Neural progenitor cell (in vitro differentiated cells): Measurements from ENCODE around the gene ADGRG1. TPM values are rescaled to one million over a fixed set of nuclear protein-coding genes. Genes with fewer than 3 reads are reported as not detected.

Experiments
- DNase-seq: peaks from one replicate; pipeline ENCODE4 v3.0.0-alpha.2; 2016; ENCODE audit warnings: low spot score
- H2AFZ ChIP-seq: fragments of 200-600 bp; sonication (generic); replicated peaks from 2 replicates; pipeline ENCODE4 v1.6.1; 2016; ENCODE audit warnings: antibody characterized with exemption
- H3F3A ChIP-seq: fragments of 200-600 bp; sonication (generic); 2 replicates; pipeline ENCODE4 v1.6.1; 2016; ENCODE audit warnings: antibody characterized with exemption, low read depth
- H3K27ac ChIP-seq: fragments of 200-600 bp; sonication (generic); 2 replicates; pipeline ENCODE4 v1.5.1; 2016; ENCODE audit warnings: mild to moderate bottlenecking
- H3K27me3 ChIP-seq: fragments of 200-600 bp; sonication (generic); 2 replicates; pipeline ENCODE4 v1.6.1; 2016; ENCODE audit warnings: mild to moderate bottlenecking, moderate library complexity
- H3K36me3 ChIP-seq: fragments of 200-600 bp; sonication (generic); 2 replicates; pipeline ENCODE4 v1.5.1; 2016
- H3K4me1 ChIP-seq: fragments of 200-600 bp; sonication (generic); 2 replicates; pipeline ENCODE4 v1.6.1; 2016; ENCODE audit warnings: mixed run types
- H3K4me2 ChIP-seq: fragments of 200-600 bp; sonication (generic); 2 replicates; pipeline ENCODE4 v1.6.1; 2016
- H3K4me3 ChIP-seq: fragments of 200-600 bp; sonication (generic); 2 replicates; pipeline ENCODE4 v1.5.1; 2016
- H3K79me2 ChIP-seq: fragments of 200-600 bp; sonication (generic); 2 replicates; pipeline ENCODE4 v1.6.1; 2016; ENCODE audit warnings: low read depth
- H3K9ac ChIP-seq: fragments of 200-600 bp; sonication (generic); 2 replicates; pipeline ENCODE4 v1.6.1; 2016
- H3K9me3 ChIP-seq: fragments of 200-600 bp; sonication (generic); 2 replicates; pipeline ENCODE4 v1.5.1; 2016; ENCODE audit warnings: low read depth
- H4K20me1 ChIP-seq: fragments of 200-600 bp; sonication (generic); 2 replicates; pipeline ENCODE4 v1.6.1; 2016; ENCODE audit warnings: low read depth
- H3K27ac Mint-ChIP-seq: 3 replicates; pipeline ENCODE4 v1.8.0; 2021; ENCODE audit warnings: mixed read lengths
- H3K27me3 Mint-ChIP-seq: 2 replicates; pipeline ENCODE4 v1.8.0; 2022; ENCODE audit warnings: low read depth, mild to moderate bottlenecking, inconsistent platforms, moderate library complexity, mixed read lengths; ENCODE audit not compliant: insufficient read depth
- H3K36me3 Mint-ChIP-seq: 3 replicates; pipeline ENCODE4 v1.8.0; 2021; ENCODE audit warnings: mixed read lengths
- H3K4me1 Mint-ChIP-seq: 3 replicates; pipeline ENCODE4 v1.8.0; 2021; ENCODE audit warnings: mixed read lengths
- H3K4me3 Mint-ChIP-seq: 3 replicates; pipeline ENCODE4 v1.8.0; 2021; ENCODE audit warnings: mild to moderate bottlenecking, moderate library complexity, mixed read lengths
- H3K9me3 Mint-ChIP-seq: 3 replicates; pipeline ENCODE4 v1.8.0; 2020; ENCODE audit warnings: mixed read lengths
- EZH2 ChIP-seq: fragments of 200-600 bp; sonication (generic); IDR thresholded peaks from 2 replicates; pipeline ENCODE4 v1.6.1; 2017; ENCODE audit warnings: antibody characterized with exemption, mild to moderate bottlenecking, moderate library complexity
- EZH2phosphoT487 ChIP-seq: fragments of 200-600 bp; sonication (generic); IDR thresholded peaks from 2 replicates; pipeline ENCODE4 v1.6.1; 2017; ENCODE audit warnings: antibody characterized with exemption
- total RNA-seq: library from RNA; depleted of rRNA; stranded (reverse); fragments of >200 nt; gene quantifications from 2 replicates; pipeline ENCODE4 v1.2.3, GENCODE V29; 2015; ENCODE audit warnings: low replicate concordance
- TF ChIP-seq, protein P1 (sequence below): fragments of 200-600 bp; sonication (generic); IDR thresholded peaks from 2 replicates; pipeline ENCODE4 v1.5.1; 2017; ENCODE audit warnings: antibody characterized with exemption, mild to moderate bottlenecking

The ADGRG1 gene
- total RNA-seq, 1 donor from 2014 or later = 8.0 TPM

DNA sequence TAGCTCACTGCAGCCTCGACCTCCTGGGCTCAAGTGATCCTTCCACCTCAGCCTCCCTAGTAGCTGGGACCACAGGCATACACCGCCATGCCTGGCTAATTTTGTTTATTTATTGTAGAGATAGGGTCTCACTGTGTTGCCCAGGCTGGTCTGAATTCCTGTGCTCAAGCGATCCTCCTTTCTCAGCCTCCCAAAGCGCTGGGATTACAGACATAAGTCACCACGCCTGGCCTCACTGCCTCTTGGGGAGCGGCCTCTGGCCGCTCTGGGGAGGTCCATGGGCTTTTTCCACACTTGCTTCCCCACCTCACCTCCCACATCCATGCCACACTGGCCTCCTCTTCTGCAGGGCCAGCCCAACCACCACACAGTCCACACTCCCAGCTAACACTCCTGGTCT lies 21.4 kb downstream of the ADGRG1 start:
- no peaks in the 10 kb centered on the region for H4K20me1 ChIP-seq

DNA sequence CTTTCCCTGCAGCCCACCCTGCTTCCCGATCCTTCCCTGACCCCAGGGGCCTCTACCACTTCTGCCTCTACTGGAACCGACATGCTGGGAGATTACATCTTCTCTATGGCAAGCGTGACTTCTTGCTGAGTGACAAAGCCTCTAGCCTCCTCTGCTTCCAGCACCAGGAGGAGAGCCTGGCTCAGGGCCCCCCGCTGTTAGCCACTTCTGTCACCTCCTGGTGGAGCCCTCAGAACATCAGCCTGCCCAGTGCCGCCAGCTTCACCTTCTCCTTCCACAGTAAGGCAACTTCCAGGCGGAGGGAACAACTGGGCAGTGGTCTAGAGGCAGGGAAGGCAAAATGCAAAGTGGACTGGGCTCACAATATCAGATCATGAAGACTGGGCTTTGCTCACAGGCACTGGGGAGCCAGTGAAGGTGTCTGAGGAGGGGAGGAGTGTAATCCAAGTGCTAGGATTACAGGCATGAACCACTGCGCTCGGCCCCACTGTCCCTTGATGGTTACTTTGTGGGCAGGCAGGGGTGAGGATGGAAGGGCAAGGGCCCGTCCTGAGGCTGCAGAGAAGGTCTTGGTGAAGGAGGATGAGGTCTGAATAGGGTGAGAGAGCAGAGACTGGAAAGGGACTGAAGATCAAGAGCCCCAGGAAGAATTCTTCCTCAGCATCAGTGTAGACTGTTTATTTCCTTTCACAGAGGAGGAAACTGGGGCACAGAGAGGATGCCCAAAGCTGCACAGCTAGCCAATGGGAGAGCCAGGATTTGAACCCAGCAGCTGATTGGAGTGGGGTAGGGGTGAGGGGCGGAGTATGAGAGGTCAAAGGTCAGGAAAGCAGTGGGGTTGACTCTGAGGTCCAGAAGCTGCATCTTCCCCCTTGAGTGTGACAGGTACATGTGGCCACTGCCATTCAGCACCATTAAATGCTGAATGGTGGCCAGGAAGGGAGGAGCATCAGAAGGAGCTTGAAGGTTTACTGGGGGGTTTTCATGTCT lies 23.2 kb downstream of the ADGRG1 start:
- Histone ChIP-seq H3K36me3 (no peaks in the 10 kb centered on the region), H2AFZ (no peak overlapping the region), H3K4me2 (no peak overlapping the region), H3K9me3 (no peaks in the 10 kb centered on the region), H3K79me2 (no peaks in the 10 kb centered on the region), H3K27me3 (no peaks in the 10 kb centered on the region), H4K20me1 (no peaks in the 10 kb centered on the region), H3F3A (no peaks in the 10 kb centered on the region), H3K9ac (no peak overlapping the region), H3K4me1 (peaks cover 9% of the 10 kb centered on the region), H3K4me3 (no peak overlapping the region), H3K27ac (no peak overlapping the region)
- no peak for TF ChIP-seq EZH2phosphoT487
- TF ChIP-seq EZH2 = no peak
- TF ChIP-seq, protein P1, sequence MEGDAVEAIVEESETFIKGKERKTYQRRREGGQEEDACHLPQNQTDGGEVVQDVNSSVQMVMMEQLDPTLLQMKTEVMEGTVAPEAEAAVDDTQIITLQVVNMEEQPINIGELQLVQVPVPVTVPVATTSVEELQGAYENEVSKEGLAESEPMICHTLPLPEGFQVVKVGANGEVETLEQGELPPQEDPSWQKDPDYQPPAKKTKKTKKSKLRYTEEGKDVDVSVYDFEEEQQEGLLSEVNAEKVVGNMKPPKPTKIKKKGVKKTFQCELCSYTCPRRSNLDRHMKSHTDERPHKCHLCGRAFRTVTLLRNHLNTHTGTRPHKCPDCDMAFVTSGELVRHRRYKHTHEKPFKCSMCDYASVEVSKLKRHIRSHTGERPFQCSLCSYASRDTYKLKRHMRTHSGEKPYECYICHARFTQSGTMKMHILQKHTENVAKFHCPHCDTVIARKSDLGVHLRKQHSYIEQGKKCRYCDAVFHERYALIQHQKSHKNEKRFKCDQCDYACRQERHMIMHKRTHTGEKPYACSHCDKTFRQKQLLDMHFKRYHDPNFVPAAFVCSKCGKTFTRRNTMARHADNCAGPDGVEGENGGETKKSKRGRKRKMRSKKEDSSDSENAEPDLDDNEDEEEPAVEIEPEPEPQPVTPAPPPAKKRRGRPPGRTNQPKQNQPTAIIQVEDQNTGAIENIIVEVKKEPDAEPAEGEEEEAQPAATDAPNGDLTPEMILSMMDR = no peak
- H3K27me3 Mint-ChIP-seq = peaks cover 7% of the 10 kb centered on the region
- no peak for DNase-seq
- H3K9me3 Mint-ChIP-seq = no peaks in the 10 kb centered on the region
- H3K27ac Mint-ChIP-seq = peak overlapping the region; percentile 9
- no peak overlapping the region for H3K4me3 Mint-ChIP-seq
- peaks cover 4% of the 10 kb centered on the region for H3K36me3 Mint-ChIP-seq
- peaks cover 17% of the 10 kb centered on the region for H3K4me1 Mint-ChIP-seq

More for the DNA sequence above, 21.4 kb downstream of the ADGRG1 start:
- H2AFZ ChIP-seq = no peak overlapping the region
- peaks cover under 1% of the 10 kb centered on the region for H3F3A ChIP-seq
- H3K36me3 ChIP-seq = no peaks in the 10 kb centered on the region
- TF ChIP-seq EZH2 = no peak
- TF ChIP-seq EZH2phosphoT487 = no peak
- TF ChIP-seq, protein P1 = no peak
- Mint-ChIP-seq H3K4me1 (peaks cover 26% of the 10 kb centered on the region), H3K27ac (no peak overlapping the region), H3K9me3 (no peaks in the 10 kb centered on the region), H3K4me3 (no peak overlapping the region), H3K36me3 (peaks cover 6% of the 10 kb centered on the region), H3K27me3 (peaks cover 5% of the 10 kb centered on the region)
- no peak for DNase-seq
- H3K4me1 ChIP-seq = peaks cover 9% of the 10 kb centered on the region
- H3K4me3 ChIP-seq = no peak overlapping the region
- no peaks in the 10 kb centered on the region for H3K9me3 ChIP-seq
- H3K27ac ChIP-seq = no peak overlapping the region
- H3K79me2 ChIP-seq = no peaks in the 10 kb centered on the region
- H3K9ac ChIP-seq = no peak overlapping the region
- H3K4me2 ChIP-seq = no peak overlapping the region
- no peaks in the 10 kb centered on the region for H3K27me3 ChIP-seq

DNA sequence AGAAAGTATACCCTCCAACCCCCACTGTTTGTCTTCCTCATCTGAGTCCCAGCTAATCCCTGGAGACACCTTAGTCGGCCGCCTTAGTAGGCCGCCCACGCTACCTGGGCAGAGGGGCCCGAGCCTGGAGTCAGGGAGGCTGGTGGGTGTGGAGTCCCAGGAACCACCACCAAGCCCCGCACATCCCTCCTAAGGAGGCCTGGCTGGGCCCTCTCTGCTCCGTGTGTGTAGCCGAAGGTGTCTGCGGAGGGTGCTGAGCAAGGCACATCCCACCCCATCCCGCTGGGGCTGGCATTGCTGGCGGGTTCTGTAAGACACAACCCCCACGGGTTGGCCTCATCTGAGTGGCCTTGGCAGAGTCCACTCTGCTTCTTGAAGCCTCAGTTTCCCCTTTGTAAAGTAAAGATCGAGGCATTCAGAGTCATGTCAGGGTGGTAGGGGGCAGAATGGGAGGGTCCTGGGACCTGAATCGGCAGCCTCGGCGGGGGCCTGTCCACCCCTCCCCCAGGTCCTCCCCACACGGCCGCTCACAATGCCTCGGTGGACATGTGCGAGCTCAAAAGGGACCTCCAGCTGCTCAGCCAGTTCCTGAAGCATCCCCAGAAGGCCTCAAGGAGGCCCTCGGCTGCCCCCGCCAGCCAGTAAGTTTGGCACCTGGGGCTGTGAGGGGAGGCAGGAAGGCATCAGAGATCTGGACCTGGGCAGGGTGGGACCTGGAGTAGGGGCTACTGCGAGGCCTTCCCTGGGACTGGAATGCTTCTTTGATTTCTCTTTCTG lies 24.5 kb downstream of the ADGRG1 start:
- H3F3A ChIP-seq = no peaks in the 10 kb centered on the region
- TF ChIP-seq EZH2phosphoT487 = no peak
- TF ChIP-seq, protein P1 = no peak
- TF ChIP-seq EZH2 = no peak
- no peak overlapping the region for H3K27ac ChIP-seq
- no peaks in the 10 kb centered on the region for H3K79me2 ChIP-seq
- no peaks in the 10 kb centered on the region for H3K27me3 ChIP-seq
- no peaks in the 10 kb centered on the region for H3K9me3 ChIP-seq
- no peak overlapping the region for H3K9ac ChIP-seq
- H3K4me3 ChIP-seq = no peak overlapping the region
- no peak overlapping the region for H3K4me3 Mint-ChIP-seq
- peaks cover 9% of the 10 kb centered on the region for H3K4me1 ChIP-seq
- H4K20me1 ChIP-seq = no peaks in the 10 kb centered on the region
- peaks cover 12% of the 10 kb centered on the region for H3K4me1 Mint-ChIP-seq
- H3K27ac Mint-ChIP-seq = no peak overlapping the region
- H3K36me3 Mint-ChIP-seq = peaks cover 4% of the 10 kb centered on the region
- no peaks in the 10 kb centered on the region for H3K9me3 Mint-ChIP-seq
- no peak for DNase-seq
- no peaks in the 10 kb centered on the region for H3K36me3 ChIP-seq
- peaks cover 4% of the 10 kb centered on the region for H3K27me3 Mint-ChIP-seq
- no peak overlapping the region for H2AFZ ChIP-seq
- H3K4me2 ChIP-seq = peak overlapping the region; percentile 12
